H9 (cell line): ENCODE results near the gene CPAMD8. TPM values are rescaled to one million over a fixed set of nuclear protein-coding genes. Genes with fewer than 3 reads are reported as not detected.
"Not testable (repeated sequence)": the region's sequence is repeated elsewhere in the genome, so short reads cannot be mapped to it uniquely, and the experiment has no call there.

Source experiments
- DNase-seq: peaks from one replicate; pipeline ENCODE4 v3.0.0-alpha.2; 2017
- H2AFZ ChIP-seq: one replicate; pipeline ENCODE4 v1.6.1; 2013; ENCODE audit warnings: mild to moderate bottlenecking, low read length, control low read depth, moderate library complexity
- H2AK5ac ChIP-seq: 2 replicates; pipeline ENCODE4 v1.6.1; 2013; ENCODE audit warnings: low read length, control low read depth, mixed read lengths; ENCODE audit not compliant: insufficient read length
- H2BK120ac ChIP-seq: one replicate; pipeline ENCODE4 v1.6.1; 2013; ENCODE audit warnings: low read depth, mild to moderate bottlenecking, low read length, control low read depth, inconsistent platforms; ENCODE audit not compliant: poor library complexity, severe bottlenecking
- H2BK12ac ChIP-seq: 2 replicates; pipeline ENCODE4 v1.6.1; 2013; ENCODE audit warnings: low read length, control low read depth, mixed read lengths, low read depth; ENCODE audit not compliant: insufficient read length
- H2BK15ac ChIP-seq: 2 replicates; pipeline ENCODE4 v1.6.1; 2013; ENCODE audit warnings: low read depth, low read length, control low read depth
- H2BK20ac ChIP-seq: one replicate; pipeline ENCODE4 v1.6.1; 2013; ENCODE audit warnings: low read depth, mild to moderate bottlenecking, low read length, control low read depth, inconsistent platforms; ENCODE audit not compliant: poor library complexity, severe bottlenecking
- H2BK5ac ChIP-seq: 2 replicates; pipeline ENCODE4 v1.6.1; 2013; ENCODE audit warnings: low read length, control low read depth, mixed read lengths; ENCODE audit not compliant: insufficient read length
- H3K14ac ChIP-seq: 2 replicates; pipeline ENCODE4 v1.6.1; 2013; ENCODE audit warnings: low read length, control low read depth; ENCODE audit not compliant: insufficient read depth
- H3K18ac ChIP-seq: 2 replicates; pipeline ENCODE4 v1.6.1; 2013; ENCODE audit warnings: low read depth, mild to moderate bottlenecking, mixed read lengths, low read length, control low read depth; ENCODE audit not compliant: insufficient read length
- H3K23ac ChIP-seq: 2 replicates; pipeline ENCODE4 v1.6.1; 2013; ENCODE audit warnings: low read length, control low read depth, mixed read lengths, low read depth; ENCODE audit not compliant: insufficient read length
- H3K23me2 ChIP-seq: 2 replicates; pipeline ENCODE4 v1.6.1; 2013; ENCODE audit warnings: low read depth, mild to moderate bottlenecking, mixed read lengths, low read length, control low read depth; ENCODE audit not compliant: insufficient read length, poor library complexity, severe bottlenecking
- H3K27ac ChIP-seq: 2 replicates; pipeline ENCODE4 v1.5.1; 2013; ENCODE audit warnings: low read length, control low read depth, mixed read lengths, low read depth; ENCODE audit not compliant: insufficient read length
- H3K27me3 ChIP-seq: 2 replicates; pipeline ENCODE4 v1.6.1; 2013; ENCODE audit warnings: low read length, control low read depth, inconsistent platforms; ENCODE audit not compliant: insufficient read depth
- H3K4ac ChIP-seq: 2 replicates; pipeline ENCODE4 v1.6.1; 2013; ENCODE audit warnings: low read depth, mild to moderate bottlenecking, control low read depth, inconsistent platforms, low read length, moderate library complexity
- H3K4me1 ChIP-seq: 2 replicates; pipeline ENCODE4 v1.6.1; 2013; ENCODE audit warnings: low read length, control low read depth, inconsistent platforms; ENCODE audit not compliant: insufficient read depth
- H3K4me2 ChIP-seq: 2 replicates; pipeline ENCODE4 v1.6.1; 2013; ENCODE audit warnings: low read length, control low read depth, mixed read lengths; ENCODE audit not compliant: insufficient read length, insufficient read depth
- H3K56ac ChIP-seq: 2 replicates; pipeline ENCODE4 v1.6.1; 2013; ENCODE audit warnings: low read depth, mild to moderate bottlenecking, mixed read lengths, low read length, control low read depth; ENCODE audit not compliant: insufficient read length
- H3K79me1 ChIP-seq: 2 replicates; pipeline ENCODE4 v1.6.1; 2013; ENCODE audit warnings: low read depth, mild to moderate bottlenecking, moderate library complexity, low read length, control low read depth, inconsistent platforms; ENCODE audit not compliant: insufficient read depth, poor library complexity, severe bottlenecking
- H3K79me2 ChIP-seq: 2 replicates; pipeline ENCODE4 v1.6.1; 2013; ENCODE audit warnings: low read length, control low read depth, inconsistent platforms; ENCODE audit not compliant: insufficient read depth
- H3K9ac ChIP-seq: 2 replicates; pipeline ENCODE4 v1.6.1; 2013; ENCODE audit warnings: low read length, control low read depth, mixed read lengths; ENCODE audit not compliant: insufficient read length; ENCODE audit errors: extremely low read depth
- H3K9me3 ChIP-seq: one replicate; pipeline ENCODE4 v1.6.1; 2013; ENCODE audit warnings: low read depth, low read length, inconsistent platforms; ENCODE audit not compliant: control insufficient read depth
- H3T11ph ChIP-seq: one replicate; pipeline ENCODE4 v1.6.1; 2013; ENCODE audit warnings: mild to moderate bottlenecking, low read length, control low read depth, inconsistent platforms
- H4K20me1 ChIP-seq: one replicate; pipeline ENCODE4 v1.6.1; 2013; ENCODE audit not compliant: control insufficient read depth, insufficient read length, insufficient read depth
- H4K5ac ChIP-seq: 2 replicates; pipeline ENCODE4 v1.6.1; 2013; ENCODE audit warnings: low read depth, mild to moderate bottlenecking, mixed read lengths, low read length, control low read depth; ENCODE audit not compliant: insufficient read length
- H4K8ac ChIP-seq: replicated peaks from 2 replicates; pipeline ENCODE4 v1.6.1; 2013; ENCODE audit warnings: low read length, control low read depth, mixed read lengths, low read depth; ENCODE audit not compliant: insufficient read length
- H4K91ac ChIP-seq: 2 replicates; pipeline ENCODE4 v1.6.1; 2013; ENCODE audit warnings: low read depth, mild to moderate bottlenecking, moderate library complexity, mixed read lengths, low read length, control low read depth; ENCODE audit not compliant: insufficient read length
- H3K27ac Mint-ChIP-seq, 3 experiments: 2 replicates in 2 of 3; 3 replicates in 1 of 3; pipeline ENCODE4 v1.8.0; 2020 to 2021; ENCODE audit warnings: mixed read lengths in 3 of 3, mild to moderate bottlenecking in 1 of 3, moderate library complexity in 1 of 3
- H3K27me3 Mint-ChIP-seq: 2 replicates; pipeline ENCODE4 v1.8.0; 2021; ENCODE audit warnings: low read depth, mild to moderate bottlenecking, moderate library complexity, mixed read lengths
- H3K36me3 Mint-ChIP-seq, 3 experiments: 2 replicates in 2 of 3; 3 replicates in 1 of 3; pipeline ENCODE4 v1.8.0; 2020 to 2021; ENCODE audit warnings: low read depth in 3 of 3, mixed read lengths in 3 of 3; ENCODE audit not compliant: insufficient read depth in 1 of 3
- H3K4me1 Mint-ChIP-seq, 2 experiments: 2 replicates each; pipeline ENCODE4 v1.8.0; 2020; ENCODE audit warnings: mixed read lengths in 2 of 2
- H3K4me3 Mint-ChIP-seq, 2 experiments: 2 replicates in 1 of 2; 3 replicates in 1 of 2; pipeline ENCODE4 v1.8.0; 2020 to 2021; ENCODE audit warnings: mild to moderate bottlenecking in 2 of 2, mixed read lengths in 2 of 2, moderate library complexity in 1 of 2
- H3K9me3 Mint-ChIP-seq, 2 experiments: 2 replicates in 1 of 2; 3 replicates in 1 of 2; pipeline ENCODE4 v1.8.0; 2020; ENCODE audit warnings: mild to moderate bottlenecking in 2 of 2, mixed read lengths in 2 of 2, moderate library complexity in 1 of 2
- CTCF ChIP-seq: fragments of 200-600 bp; sonication (generic); conservative IDR thresholded peaks from 3 replicates; pipeline ENCODE4 v1.8.0; 2021; ENCODE audit warnings: antibody characterized with exemption, mild to moderate bottlenecking
- WGBS: extraction: QIAGEN DNeasy Blood & Tissue Kit; methylation state at CpG from one replicate; pipeline ENCODE4 v1.1.7; 2013; ENCODE audit warnings: missing lambda C conversion rate, low lambda C conversion rate, mixed read lengths; ENCODE audit not compliant: insufficient read length; ENCODE audit errors: extremely low coverage; 5-methylcytosine and 5-hydroxymethylcytosine counted together
- total RNA-seq: library from RNA; stranded (reverse); gene quantifications from 2 replicates; pipeline ENCODE4 v1.2.1, GENCODE V29; 2021

Gene CPAMD8
- total RNA-seq, 1 experiment from 2014 or later, result 12.0 TPM

GRCh38 chr19:17020385-17020784 is 6.2 kb downstream of the CPAMD8 start:
- Histone ChIP-seq H3K4me2 (no peak overlapping the region), H4K91ac (no peak overlapping the region), H3K23ac (no peak overlapping the region), H3K23me2 (peaks cover under 1% of the 10 kb centered on the region), H3K4me1 (no peaks in the 10 kb centered on the region), H4K5ac (no peak overlapping the region), H2BK12ac (no peak overlapping the region), H4K8ac (no peak overlapping the region), H3K27ac (no peak overlapping the region), H3K4ac (no peak overlapping the region), H3K56ac (no peak overlapping the region), H2BK5ac (no peak overlapping the region), H3K27me3 (peaks cover 1% of the 10 kb centered on the region; the same call in 1 of the 2 replicates), H3K79me2 (no peaks in the 10 kb centered on the region), H2AK5ac (no peak overlapping the region), H3K9me3 (no peaks in the 10 kb centered on the region), H3K79me1 (no peaks in the 10 kb centered on the region), H2AFZ (no peak overlapping the region), H3T11ph (no peak overlapping the region), H2BK120ac (no peak overlapping the region), H3K9ac (no peak overlapping the region), H3K18ac (no peak overlapping the region), H4K20me1 (no peaks in the 10 kb centered on the region), H2BK15ac (no peak overlapping the region), H2BK20ac (no peak overlapping the region), H3K14ac (no peak overlapping the region)
- no peak for DNase-seq
- Mint-ChIP-seq H3K27ac (no peak overlapping the region), H3K4me1 (peaks cover 3 to 6% of the 10 kb centered on the region in 2 experiments), H3K36me3 (peaks cover 16 to 33% (median 30%) of the 10 kb centered on the region in 3 experiments), H3K9me3 (peaks cover 32 to 33% of the 10 kb centered on the region in 2 experiments), H3K4me3 (no peak overlapping the region), H3K27me3 (peaks cover 16% of the 10 kb centered on the region)
- no peak for TF ChIP-seq CTCF

- H3K14ac ChIP-seq, H2BK120ac ChIP-seq, H3K36me3 Mint-ChIP-seq, H3K27ac Mint-ChIP-seq, H3K27ac ChIP-seq, H4K20me1 ChIP-seq, H2AK5ac ChIP-seq, H2BK12ac ChIP-seq, H3K4me1 ChIP-seq, DNase-seq, H3K79me2 ChIP-seq, H3K18ac ChIP-seq, H3K27me3 Mint-ChIP-seq, H3K4me1 Mint-ChIP-seq, H2BK20ac ChIP-seq, H3K56ac ChIP-seq, H4K5ac ChIP-seq, H2BK5ac ChIP-seq, H2BK15ac ChIP-seq, H4K8ac ChIP-seq, H3K9me3 ChIP-seq, H3K23me2 ChIP-seq, H3T11ph ChIP-seq, H3K4me3 Mint-ChIP-seq, H3K4ac ChIP-seq, H3K79me1 ChIP-seq, H4K91ac ChIP-seq, H3K9me3 Mint-ChIP-seq, H3K4me2 ChIP-seq, H3K27me3 ChIP-seq, H2AFZ ChIP-seq, H3K23ac ChIP-seq, H3K9ac ChIP-seq: not testable (repeated sequence)
- WGBS, result no CpG with 5 or more reads among the region's 9 CpGs
These were observed 12.3 kb downstream of the CPAMD8 start for GRCh38 chr19:17014212-17014861.
